DND-41 (cell line): Measurements from ENCODE around the gene ATP6V1F.

Source experiments
- CTCF ChIP-seq: IDR thresholded peaks from 2 replicates; pipeline ENCODE4 v1.5.1; 2012; ENCODE audit warnings: borderline replicate concordance, low read length, moderate library complexity, mild to moderate bottlenecking; ENCODE audit not compliant: poor library complexity, severe bottlenecking; ENCODE audit errors: extremely low read depth
- EZH2 ChIP-seq: IDR thresholded peaks from 3 replicates; pipeline ENCODE4 v1.6.1; 2012; ENCODE audit warnings: borderline replicate concordance, low read depth, mild to moderate bottlenecking, moderate library complexity, low read length, inconsistent platforms; ENCODE audit not compliant: severe bottlenecking

- TF ChIP-seq CTCF = no peak
- no peak for TF ChIP-seq EZH2
Observed at GRCh38 chr7:128838109-128838779, 24.4 kb upstream of the ATP6V1F start.
